WTC11 (cell line): ENCODE data around the gene RASL10A.

Source experiments
- CBFB ChIP-seq: sonication (generic); formaldehyde crosslinking; IDR thresholded peaks from 2 replicates; pipeline ENCODE4 v1.8.1; 2022; ENCODE audit warnings: mild to moderate bottlenecking, low read depth, missing genetic modification reagents
- CREM ChIP-seq: sonication (generic); formaldehyde crosslinking; IDR thresholded peaks from 2 replicates; pipeline ENCODE4 v1.8.1; 2022; ENCODE audit warnings: mild to moderate bottlenecking, missing genetic modification reagents, moderate library complexity
- FOXJ3 ChIP-seq: sonication (generic); formaldehyde crosslinking; IDR thresholded peaks from 2 replicates; pipeline ENCODE4 v1.9.0; 2021; ENCODE audit warnings: missing genetic modification reagents, mild to moderate bottlenecking, borderline replicate concordance
- KAT7 ChIP-seq: sonication (generic); formaldehyde crosslinking; IDR thresholded peaks from 2 replicates; pipeline ENCODE4 v1.8.1; 2023; ENCODE audit warnings: missing genetic modification reagents, mild to moderate bottlenecking, borderline replicate concordance
- SMAD3 ChIP-seq: sonication (generic); formaldehyde crosslinking; IDR thresholded peaks from 2 replicates; pipeline ENCODE4 v1.8.0; 2022; ENCODE audit warnings: missing genetic modification reagents, mild to moderate bottlenecking, borderline replicate concordance
- SOX15 ChIP-seq: fragments of 250-450 bp; sonication (Bioruptor Pico); IDR thresholded peaks from 2 replicates; pipeline ENCODE4 v1.9.0; 2021; ENCODE audit warnings: mild to moderate bottlenecking
- ZNF121 ChIP-seq: sonication (generic); formaldehyde crosslinking; IDR thresholded peaks from 2 replicates; pipeline ENCODE4 v1.8.0; 2023; ENCODE audit warnings: missing genetic modification reagents
- TF ChIP-seq, protein P1 (sequence below): fragments of 200-600 bp; IDR thresholded peaks from 2 replicates; pipeline ENCODE4 v1.8.0; 2022; ENCODE audit warnings: antibody characterized with exemption
- TF ChIP-seq, protein P2 (sequence below): sonication (generic); formaldehyde crosslinking; IDR thresholded peaks from 2 replicates; pipeline ENCODE4 v1.8.1; 2023; ENCODE audit warnings: mild to moderate bottlenecking, missing genetic modification reagents, moderate library complexity
- TF ChIP-seq, protein P3 (sequence below): sonication (generic); formaldehyde crosslinking; IDR thresholded peaks from 2 replicates; pipeline ENCODE4 v1.8.1; 2023; ENCODE audit warnings: mild to moderate bottlenecking, moderate library complexity, missing genetic modification reagents
- TF ChIP-seq, protein P4 (sequence below): sonication (generic); formaldehyde crosslinking; IDR thresholded peaks from 2 replicates; pipeline ENCODE4 v1.8.1; 2022; ENCODE audit warnings: missing genetic modification reagents, borderline replicate concordance
- TF ChIP-seq, protein P5 (sequence below): sonication (generic); formaldehyde crosslinking; conservative IDR thresholded peaks from 2 replicates; pipeline ENCODE4 v1.8.1; 2022; ENCODE audit warnings: mild to moderate bottlenecking, missing genetic modification reagents
- TF ChIP-seq, protein P6 (sequence below): sonication (generic); formaldehyde crosslinking; IDR thresholded peaks from 2 replicates; pipeline ENCODE4 v1.8.1; 2022; ENCODE audit warnings: low read depth, mild to moderate bottlenecking, moderate library complexity, missing genetic modification reagents, borderline replicate concordance
- TF ChIP-seq, protein P7 (sequence below): sonication (generic); formaldehyde crosslinking; IDR thresholded peaks from 2 replicates; pipeline ENCODE4 v1.8.0; 2022; ENCODE audit warnings: mild to moderate bottlenecking, missing genetic modification reagents

DNA sequence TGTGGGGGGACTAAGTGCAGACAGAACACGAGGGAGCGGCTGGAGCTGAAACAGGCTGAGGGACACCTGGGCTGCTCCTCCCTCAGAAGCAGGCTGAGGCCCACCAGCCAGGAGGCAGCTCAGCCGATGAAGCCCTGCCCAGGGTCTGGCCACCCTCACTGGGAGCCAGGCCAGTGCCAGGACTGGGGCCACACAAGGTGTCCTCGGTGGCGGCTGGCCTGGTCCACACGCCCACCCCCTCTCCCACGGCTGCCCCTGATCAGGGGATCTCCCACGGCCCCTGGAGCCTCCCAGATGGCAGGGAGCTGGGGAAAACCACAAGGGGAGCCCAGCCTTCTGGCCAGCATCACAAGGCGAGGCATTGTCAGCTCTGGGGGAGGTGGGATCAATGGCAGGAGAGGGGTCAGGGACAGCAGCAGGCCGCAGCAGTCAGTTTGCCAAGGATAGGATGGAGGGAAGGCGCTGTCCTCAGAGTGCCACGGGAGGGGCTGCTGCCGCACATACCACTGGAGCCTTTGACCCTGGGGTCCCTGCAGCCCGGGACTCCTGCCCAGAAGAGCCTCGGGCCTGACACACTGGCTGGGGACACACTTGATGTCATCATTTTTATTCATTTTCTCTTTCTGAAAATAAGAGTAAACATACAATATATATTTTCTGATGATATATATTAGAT lies 11.7 kb upstream of the RASL10A start:
- TF ChIP-seq, protein P1, sequence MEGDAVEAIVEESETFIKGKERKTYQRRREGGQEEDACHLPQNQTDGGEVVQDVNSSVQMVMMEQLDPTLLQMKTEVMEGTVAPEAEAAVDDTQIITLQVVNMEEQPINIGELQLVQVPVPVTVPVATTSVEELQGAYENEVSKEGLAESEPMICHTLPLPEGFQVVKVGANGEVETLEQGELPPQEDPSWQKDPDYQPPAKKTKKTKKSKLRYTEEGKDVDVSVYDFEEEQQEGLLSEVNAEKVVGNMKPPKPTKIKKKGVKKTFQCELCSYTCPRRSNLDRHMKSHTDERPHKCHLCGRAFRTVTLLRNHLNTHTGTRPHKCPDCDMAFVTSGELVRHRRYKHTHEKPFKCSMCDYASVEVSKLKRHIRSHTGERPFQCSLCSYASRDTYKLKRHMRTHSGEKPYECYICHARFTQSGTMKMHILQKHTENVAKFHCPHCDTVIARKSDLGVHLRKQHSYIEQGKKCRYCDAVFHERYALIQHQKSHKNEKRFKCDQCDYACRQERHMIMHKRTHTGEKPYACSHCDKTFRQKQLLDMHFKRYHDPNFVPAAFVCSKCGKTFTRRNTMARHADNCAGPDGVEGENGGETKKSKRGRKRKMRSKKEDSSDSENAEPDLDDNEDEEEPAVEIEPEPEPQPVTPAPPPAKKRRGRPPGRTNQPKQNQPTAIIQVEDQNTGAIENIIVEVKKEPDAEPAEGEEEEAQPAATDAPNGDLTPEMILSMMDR: no peak
- TF ChIP-seq, protein P2, sequence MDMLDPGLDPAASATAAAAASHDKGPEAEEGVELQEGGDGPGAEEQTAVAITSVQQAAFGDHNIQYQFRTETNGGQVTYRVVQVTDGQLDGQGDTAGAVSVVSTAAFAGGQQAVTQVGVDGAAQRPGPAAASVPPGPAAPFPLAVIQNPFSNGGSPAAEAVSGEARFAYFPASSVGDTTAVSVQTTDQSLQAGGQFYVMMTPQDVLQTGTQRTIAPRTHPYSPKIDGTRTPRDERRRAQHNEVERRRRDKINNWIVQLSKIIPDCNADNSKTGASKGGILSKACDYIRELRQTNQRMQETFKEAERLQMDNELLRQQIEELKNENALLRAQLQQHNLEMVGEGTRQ (CRISPR knock-in tag): no peak
- no peak for TF ChIP-seq ZNF121 (CRISPR knock-in tag)
- TF ChIP-seq FOXJ3 (CRISPR knock-in tag): no peak
- TF ChIP-seq CREM (CRISPR knock-in tag): no peak
- TF ChIP-seq SOX15: no peak
- TF ChIP-seq, protein P3, sequence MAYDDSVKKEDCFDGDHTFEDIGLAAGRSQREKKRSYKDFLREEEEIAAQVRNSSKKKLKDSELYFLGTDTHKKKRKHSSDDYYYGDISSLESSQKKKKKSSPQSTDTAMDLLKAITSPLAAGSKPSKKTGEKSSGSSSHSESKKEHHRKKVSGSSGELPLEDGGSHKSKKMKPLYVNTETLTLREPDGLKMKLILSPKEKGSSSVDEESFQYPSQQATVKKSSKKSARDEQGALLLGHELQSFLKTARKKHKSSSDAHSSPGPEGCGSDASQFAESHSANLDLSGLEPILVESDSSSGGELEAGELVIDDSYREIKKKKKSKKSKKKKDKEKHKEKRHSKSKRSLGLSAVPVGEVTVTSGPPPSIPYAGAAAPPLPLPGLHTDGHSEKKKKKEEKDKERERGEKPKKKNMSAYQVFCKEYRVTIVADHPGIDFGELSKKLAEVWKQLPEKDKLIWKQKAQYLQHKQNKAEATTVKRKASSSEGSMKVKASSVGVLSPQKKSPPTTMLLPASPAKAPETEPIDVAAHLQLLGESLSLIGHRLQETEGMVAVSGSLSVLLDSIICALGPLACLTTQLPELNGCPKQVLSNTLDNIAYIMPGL (CRISPR knock-in tag): no peak
- TF ChIP-seq, protein P4, sequence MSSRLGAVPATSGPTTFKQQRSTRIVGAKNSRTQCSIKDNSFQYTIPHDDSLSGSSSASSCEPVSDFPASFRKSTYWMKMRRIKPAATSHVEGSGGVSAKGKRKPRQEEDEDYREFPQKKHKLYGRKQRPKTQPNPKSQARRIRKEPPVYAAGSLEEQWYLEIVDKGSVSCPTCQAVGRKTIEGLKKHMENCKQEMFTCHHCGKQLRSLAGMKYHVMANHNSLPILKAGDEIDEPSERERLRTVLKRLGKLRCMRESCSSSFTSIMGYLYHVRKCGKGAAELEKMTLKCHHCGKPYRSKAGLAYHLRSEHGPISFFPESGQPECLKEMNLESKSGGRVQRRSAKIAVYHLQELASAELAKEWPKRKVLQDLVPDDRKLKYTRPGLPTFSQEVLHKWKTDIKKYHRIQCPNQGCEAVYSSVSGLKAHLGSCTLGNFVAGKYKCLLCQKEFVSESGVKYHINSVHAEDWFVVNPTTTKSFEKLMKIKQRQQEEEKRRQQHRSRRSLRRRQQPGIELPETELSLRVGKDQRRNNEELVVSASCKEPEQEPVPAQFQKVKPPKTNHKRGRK (CRISPR knock-in tag): no peak
- no peak for TF ChIP-seq KAT7 (CRISPR knock-in tag)
- TF ChIP-seq, protein P5, sequence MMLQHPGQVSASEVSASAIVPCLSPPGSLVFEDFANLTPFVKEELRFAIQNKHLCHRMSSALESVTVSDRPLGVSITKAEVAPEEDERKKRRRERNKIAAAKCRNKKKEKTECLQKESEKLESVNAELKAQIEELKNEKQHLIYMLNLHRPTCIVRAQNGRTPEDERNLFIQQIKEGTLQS (CRISPR knock-in tag): no peak
- TF ChIP-seq, protein P6, sequence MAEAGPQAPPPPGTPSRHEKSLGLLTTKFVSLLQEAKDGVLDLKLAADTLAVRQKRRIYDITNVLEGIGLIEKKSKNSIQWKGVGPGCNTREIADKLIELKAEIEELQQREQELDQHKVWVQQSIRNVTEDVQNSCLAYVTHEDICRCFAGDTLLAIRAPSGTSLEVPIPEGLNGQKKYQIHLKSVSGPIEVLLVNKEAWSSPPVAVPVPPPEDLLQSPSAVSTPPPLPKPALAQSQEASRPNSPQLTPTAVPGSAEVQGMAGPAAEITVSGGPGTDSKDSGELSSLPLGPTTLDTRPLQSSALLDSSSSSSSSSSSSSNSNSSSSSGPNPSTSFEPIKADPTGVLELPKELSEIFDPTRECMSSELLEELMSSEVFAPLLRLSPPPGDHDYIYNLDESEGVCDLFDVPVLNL (CRISPR knock-in tag): no peak
- TF ChIP-seq CBFB (CRISPR knock-in tag): no peak
- TF ChIP-seq SMAD3 (CRISPR knock-in tag): no peak
- TF ChIP-seq, protein P7, sequence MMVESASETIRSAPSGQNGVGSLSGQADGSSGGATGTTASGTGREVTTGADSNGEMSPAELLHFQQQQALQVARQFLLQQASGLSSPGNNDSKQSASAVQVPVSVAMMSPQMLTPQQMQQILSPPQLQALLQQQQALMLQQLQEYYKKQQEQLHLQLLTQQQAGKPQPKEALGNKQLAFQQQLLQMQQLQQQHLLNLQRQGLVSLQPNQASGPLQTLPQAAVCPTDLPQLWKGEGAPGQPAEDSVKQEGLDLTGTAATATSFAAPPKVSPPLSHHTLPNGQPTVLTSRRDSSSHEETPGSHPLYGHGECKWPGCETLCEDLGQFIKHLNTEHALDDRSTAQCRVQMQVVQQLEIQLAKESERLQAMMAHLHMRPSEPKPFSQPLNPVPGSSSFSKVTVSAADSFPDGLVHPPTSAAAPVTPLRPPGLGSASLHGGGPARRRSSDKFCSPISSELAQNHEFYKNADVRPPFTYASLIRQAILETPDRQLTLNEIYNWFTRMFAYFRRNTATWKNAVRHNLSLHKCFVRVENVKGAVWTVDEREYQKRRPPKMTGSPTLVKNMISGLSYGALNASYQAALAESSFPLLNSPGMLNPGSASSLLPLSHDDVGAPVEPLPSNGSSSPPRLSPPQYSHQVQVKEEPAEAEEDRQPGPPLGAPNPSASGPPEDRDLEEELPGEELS: no peak
